Measurements from ENCODE around the gene BCOR. TPM values are rescaled to one million over a fixed set of nuclear protein-coding genes. Genes with fewer than 3 reads are reported as not detected.

The BCOR gene
- total and polyA plus RNA-seq, 4 donors = 5.6 to 23.0 (median 11.0) TPM

- Histone ChIP-seq H3K4me3 (ENCODE audit: low read depth in 1 of 3, low read length in 3 of 3) (no peak overlapping the region), H3K36me3 (ENCODE audit: control insufficient read depth in 4 of 4, insufficient read depth in 3 of 4, low read depth in 1 of 4, low read length in 3 of 4) (no peaks in the 10 kb centered on the region), H3K27me3 (ENCODE audit: control insufficient read depth in 4 of 4, insufficient read depth in 4 of 4, low read length in 3 of 4) (no peaks in the 10 kb centered on the region), H3K27ac (ENCODE audit: low read depth in 1 of 2, low read length in 2 of 2) (no peak overlapping the region), H3K4me1 (ENCODE audit: control insufficient read depth in 4 of 4, insufficient read depth in 4 of 4, low read length in 3 of 4) (peaks cover 3 to 24% (median 10%) of the 10 kb centered on the region in 4 donors), H3K9me3 (ENCODE audit: control insufficient read depth in 4 of 4, low read length in 3 of 4) (no peaks in the 10 kb centered on the region), H3K9ac (ENCODE audit: low read depth in 1 of 2, low read length in 2 of 2) (no peak overlapping the region)
- WGBS = 77% methylated on average over 31 of the region's 31 CpGs
- no peak for DNase-seq (ENCODE audit: low spot score)
- TF ChIP-seq EGR1 (IDR thresholded peaks at IDR 0.05; ENCODE audit: low read depth in 2 of 2) = no peak
- no peak for TF ChIP-seq TAF1 (conservative IDR thresholded peaks at IDR 0.05)
- TF ChIP-seq JUND (IDR thresholded peaks at IDR 0.05) = no peak
- no peak for TF ChIP-seq SP1 (IDR thresholded peaks at IDR 0.05)
- TF ChIP-seq FOXA2 (IDR thresholded peaks at IDR 0.05) = no peak
- TF ChIP-seq ZBTB33 (IDR thresholded peaks at IDR 0.05) = no peak
- no peak for TF ChIP-seq MAX (IDR thresholded peaks at IDR 0.05)
- TF ChIP-seq NR2F2 (IDR thresholded peaks at IDR 0.05) = no peak
- no peak for TF ChIP-seq REST (IDR thresholded peaks at IDR 0.05)
- TF ChIP-seq RXRA (IDR thresholded peaks at IDR 0.05) = no peak
- no peak for TF ChIP-seq YY1 (IDR thresholded peaks at IDR 0.05)
- no peak for TF ChIP-seq ATF3 (IDR thresholded peaks at IDR 0.05)
- no peak for TF ChIP-seq RAD21 (IDR thresholded peaks at IDR 0.05)
- TF ChIP-seq CTCF (IDR thresholded peaks at IDR 0.05; ENCODE audit: low read depth, low read length, missing input control) = no peak
- TF ChIP-seq HNF4G (IDR thresholded peaks at IDR 0.05) = no peak
- TF ChIP-seq HNF4A (conservative IDR thresholded peaks at IDR 0.05) = no peak
Measured at GRCh38 chrX:40100537-40101429, 3.0 kb upstream of the BCOR start.
